Neural progenitor cell (in vitro differentiated cells): ENCODE measurements around the gene CNTN5. TPM values are rescaled to one million over a fixed set of nuclear protein-coding genes. Genes with fewer than 3 reads are reported as not detected.

ENCODE experiments used
- DNase-seq: peaks from one replicate; pipeline ENCODE4 v3.0.0-alpha.2; 2016; ENCODE audit warnings: low spot score
- H2AFZ ChIP-seq: fragments of 200-600 bp; sonication (generic); replicated peaks from 2 replicates; pipeline ENCODE4 v1.6.1; 2016; ENCODE audit warnings: antibody characterized with exemption
- H3F3A ChIP-seq: fragments of 200-600 bp; sonication (generic); 2 replicates; pipeline ENCODE4 v1.6.1; 2016; ENCODE audit warnings: antibody characterized with exemption, low read depth
- H3K27ac ChIP-seq: fragments of 200-600 bp; sonication (generic); 2 replicates; pipeline ENCODE4 v1.5.1; 2016; ENCODE audit warnings: mild to moderate bottlenecking
- H3K27me3 ChIP-seq: fragments of 200-600 bp; sonication (generic); 2 replicates; pipeline ENCODE4 v1.6.1; 2016; ENCODE audit warnings: mild to moderate bottlenecking, moderate library complexity
- H3K36me3 ChIP-seq: fragments of 200-600 bp; sonication (generic); 2 replicates; pipeline ENCODE4 v1.5.1; 2016
- H3K4me1 ChIP-seq: fragments of 200-600 bp; sonication (generic); 2 replicates; pipeline ENCODE4 v1.6.1; 2016; ENCODE audit warnings: mixed run types
- H3K4me2 ChIP-seq: fragments of 200-600 bp; sonication (generic); 2 replicates; pipeline ENCODE4 v1.6.1; 2016
- H3K4me3 ChIP-seq: fragments of 200-600 bp; sonication (generic); 2 replicates; pipeline ENCODE4 v1.5.1; 2016
- H3K79me2 ChIP-seq: fragments of 200-600 bp; sonication (generic); 2 replicates; pipeline ENCODE4 v1.6.1; 2016; ENCODE audit warnings: low read depth
- H3K9ac ChIP-seq: fragments of 200-600 bp; sonication (generic); 2 replicates; pipeline ENCODE4 v1.6.1; 2016
- H3K9me3 ChIP-seq: fragments of 200-600 bp; sonication (generic); 2 replicates; pipeline ENCODE4 v1.5.1; 2016; ENCODE audit warnings: low read depth
- H4K20me1 ChIP-seq: fragments of 200-600 bp; sonication (generic); 2 replicates; pipeline ENCODE4 v1.6.1; 2016; ENCODE audit warnings: low read depth
- H3K27ac Mint-ChIP-seq: 3 replicates; pipeline ENCODE4 v1.8.0; 2021; ENCODE audit warnings: mixed read lengths
- H3K27me3 Mint-ChIP-seq: 2 replicates; pipeline ENCODE4 v1.8.0; 2022; ENCODE audit warnings: low read depth, mild to moderate bottlenecking, inconsistent platforms, moderate library complexity, mixed read lengths; ENCODE audit not compliant: insufficient read depth
- H3K36me3 Mint-ChIP-seq: 3 replicates; pipeline ENCODE4 v1.8.0; 2021; ENCODE audit warnings: mixed read lengths
- H3K4me1 Mint-ChIP-seq: 3 replicates; pipeline ENCODE4 v1.8.0; 2021; ENCODE audit warnings: mixed read lengths
- H3K4me3 Mint-ChIP-seq: 3 replicates; pipeline ENCODE4 v1.8.0; 2021; ENCODE audit warnings: mild to moderate bottlenecking, moderate library complexity, mixed read lengths
- H3K9me3 Mint-ChIP-seq: 3 replicates; pipeline ENCODE4 v1.8.0; 2020; ENCODE audit warnings: mixed read lengths
- CTCF ChIP-seq: fragments of 200-600 bp; sonication (generic); IDR thresholded peaks from 2 replicates; pipeline ENCODE4 v1.5.1; 2017; ENCODE audit warnings: antibody characterized with exemption, mild to moderate bottlenecking
- EZH2 ChIP-seq: fragments of 200-600 bp; sonication (generic); IDR thresholded peaks from 2 replicates; pipeline ENCODE4 v1.6.1; 2017; ENCODE audit warnings: antibody characterized with exemption, mild to moderate bottlenecking, moderate library complexity
- EZH2phosphoT487 ChIP-seq: fragments of 200-600 bp; sonication (generic); IDR thresholded peaks from 2 replicates; pipeline ENCODE4 v1.6.1; 2017; ENCODE audit warnings: antibody characterized with exemption
- total RNA-seq: library from RNA; depleted of rRNA; stranded (reverse); fragments of >200 nt; gene quantifications from 2 replicates; pipeline ENCODE4 v1.2.3, GENCODE V29; 2015; ENCODE audit warnings: low replicate concordance

CNTN5 gene
- total RNA-seq, 1 donor from 2014 or later = 0.19 TPM

DNA sequence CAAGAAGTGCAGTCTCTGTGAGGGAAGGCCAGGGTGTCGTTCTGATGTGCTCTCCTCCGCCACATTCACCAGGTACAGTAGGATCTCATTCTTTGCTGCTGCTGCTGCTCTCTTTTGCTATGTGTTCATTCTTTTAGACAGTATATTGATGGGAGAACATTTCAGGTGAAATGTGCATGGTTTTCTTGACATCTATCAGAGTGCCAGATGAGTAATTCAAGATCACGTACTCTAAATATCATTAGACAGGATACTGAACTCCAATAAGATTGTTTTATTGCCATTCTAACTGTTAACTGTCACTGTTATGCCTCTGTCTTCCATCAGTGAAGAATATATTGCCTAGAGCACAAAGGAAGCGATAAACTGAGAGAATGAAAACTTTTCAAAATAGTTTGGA lies 895.3 kb downstream of the CNTN5 start:
- Histone ChIP-seq H3K4me1 (peaks cover 3% of the 10 kb centered on the region), H4K20me1 (no peaks in the 10 kb centered on the region), H3K79me2 (no peaks in the 10 kb centered on the region), H3K27ac (no peak overlapping the region), H3K27me3 (no peaks in the 10 kb centered on the region), H3K4me3 (no peak overlapping the region), H3K36me3 (no peaks in the 10 kb centered on the region), H3K9ac (no peak overlapping the region), H3K9me3 (no peaks in the 10 kb centered on the region), H3K4me2 (no peak overlapping the region), H3F3A (no peaks in the 10 kb centered on the region), H2AFZ (peak overlapping the region; percentile 51)
- Mint-ChIP-seq H3K36me3 (no peaks in the 10 kb centered on the region), H3K4me3 (no peak overlapping the region), H3K27ac (no peak overlapping the region), H3K4me1 (no peaks in the 10 kb centered on the region), H3K9me3 (peaks cover 10% of the 10 kb centered on the region), H3K27me3 (peaks cover 4% of the 10 kb centered on the region)
- TF ChIP-seq EZH2 = no peak
- TF ChIP-seq EZH2phosphoT487 = no peak
- TF ChIP-seq CTCF = no peak
- DNase-seq = no peak

- Histone ChIP-seq H3K27me3 (no peaks in the 10 kb centered on the region), H3K4me1 (peaks cover 3% of the 10 kb centered on the region), H3K36me3 (no peaks in the 10 kb centered on the region), H3K79me2 (no peaks in the 10 kb centered on the region), H3K9ac (no peak overlapping the region), H3K27ac (no peak overlapping the region), H2AFZ (peak overlapping the region; percentile 47), H3F3A (no peaks in the 10 kb centered on the region), H3K4me2 (no peak overlapping the region), H4K20me1 (no peaks in the 10 kb centered on the region), H3K4me3 (no peak overlapping the region), H3K9me3 (no peaks in the 10 kb centered on the region)
- peaks cover 4% of the 10 kb centered on the region for H3K27me3 Mint-ChIP-seq
- no peak overlapping the region for H3K27ac Mint-ChIP-seq
- H3K4me1 Mint-ChIP-seq = no peaks in the 10 kb centered on the region
- H3K9me3 Mint-ChIP-seq = peaks cover 10% of the 10 kb centered on the region
- no peaks in the 10 kb centered on the region for H3K36me3 Mint-ChIP-seq
- no peak overlapping the region for H3K4me3 Mint-ChIP-seq
- DNase-seq = peak; percentile 49
- no peak for TF ChIP-seq EZH2phosphoT487
- TF ChIP-seq CTCF = no peak
- no peak for TF ChIP-seq EZH2
These were observed 898.0 kb downstream of the CNTN5 start for GRCh38 chr11:99918761-99919160.

DNA sequence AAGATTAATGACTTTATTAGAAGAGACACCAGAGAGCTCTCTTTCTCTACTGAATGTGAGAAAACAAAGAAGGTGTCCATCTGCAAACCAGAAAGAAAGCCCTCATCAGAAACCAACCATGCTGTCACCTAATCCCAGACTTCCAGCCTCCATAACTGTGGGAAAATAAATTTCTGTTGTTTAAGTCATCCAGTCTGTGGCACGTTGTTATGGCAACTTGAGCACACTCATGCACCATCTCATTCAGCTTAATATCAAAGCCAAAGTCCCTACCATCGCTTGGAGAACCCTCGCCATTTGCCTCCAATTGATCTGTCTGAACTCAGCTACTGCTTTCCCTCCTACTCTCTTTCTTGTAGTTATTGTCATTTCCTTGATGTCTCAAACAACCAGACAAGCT lies 900.2 kb downstream of the CNTN5 start:
- H3K4me1 Mint-ChIP-seq = no peaks in the 10 kb centered on the region
- H3K27ac ChIP-seq = no peak overlapping the region
- no peaks in the 10 kb centered on the region for H4K20me1 ChIP-seq
- H3K4me3 ChIP-seq = no peak overlapping the region
- no peak overlapping the region for H3K4me3 Mint-ChIP-seq
- no peaks in the 10 kb centered on the region for H3K36me3 Mint-ChIP-seq
- DNase-seq = no peak
- peaks cover 4% of the 10 kb centered on the region for H3K27me3 Mint-ChIP-seq
- no peak overlapping the region for H3K27ac Mint-ChIP-seq
- TF ChIP-seq CTCF (no peak), EZH2phosphoT487 (no peak), EZH2 (no peak)
- peaks cover 6% of the 10 kb centered on the region for H3K4me1 ChIP-seq
- H2AFZ ChIP-seq = no peak overlapping the region
- no peak overlapping the region for H3K9ac ChIP-seq
- H3F3A ChIP-seq = peaks cover 8% of the 10 kb centered on the region
- no peaks in the 10 kb centered on the region for H3K9me3 ChIP-seq
- peaks cover 10% of the 10 kb centered on the region for H3K9me3 Mint-ChIP-seq
- H3K4me2 ChIP-seq = no peak overlapping the region
- no peaks in the 10 kb centered on the region for H3K36me3 ChIP-seq
- no peaks in the 10 kb centered on the region for H3K27me3 ChIP-seq
- no peaks in the 10 kb centered on the region for H3K79me2 ChIP-seq
